GM21576 (cell line): ENCODE results near the gene DPP8.

ENCODE experiments used
- ATAC-seq: cut with Tn5 transposase; IDR thresholded peaks from one replicate; pipeline ENCODE4 v1.9.1; 2021; ENCODE audit warnings: mild to moderate bottlenecking, moderate library complexity; ENCODE audit not compliant: unreplicated experiment

DPP8 gene

DNA sequence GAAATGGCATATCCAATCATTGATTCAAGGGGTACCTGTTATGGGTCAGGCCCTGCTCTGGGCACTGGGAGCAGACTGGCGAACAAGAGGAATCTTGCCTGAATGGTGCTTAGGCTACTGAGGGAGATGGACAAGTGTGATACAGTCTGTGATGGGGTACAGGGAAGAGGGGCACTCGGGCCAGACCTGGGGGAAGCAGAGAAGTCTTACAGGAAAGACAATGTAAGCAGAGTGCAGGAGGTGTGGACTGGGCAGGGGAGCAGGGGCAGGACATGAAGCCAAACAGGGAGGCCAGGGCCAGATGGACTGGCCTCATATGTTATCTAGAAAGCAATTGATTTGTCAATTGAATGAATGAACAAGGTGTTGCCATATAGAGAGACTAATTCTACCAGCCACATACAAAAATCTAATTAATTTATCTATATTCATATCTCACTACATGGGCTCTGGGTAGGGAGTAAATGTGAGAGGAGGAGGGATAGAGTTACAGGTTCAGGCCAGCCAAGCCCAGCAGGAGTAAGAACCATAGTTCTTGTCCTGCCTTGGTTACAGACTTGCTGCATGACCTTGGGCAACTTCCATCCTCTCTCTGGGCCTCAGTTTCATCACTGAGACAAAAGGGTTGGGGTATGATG, 91.2 kb downstream of the DPP8 start:
- no peak for ATAC-seq

DNA sequence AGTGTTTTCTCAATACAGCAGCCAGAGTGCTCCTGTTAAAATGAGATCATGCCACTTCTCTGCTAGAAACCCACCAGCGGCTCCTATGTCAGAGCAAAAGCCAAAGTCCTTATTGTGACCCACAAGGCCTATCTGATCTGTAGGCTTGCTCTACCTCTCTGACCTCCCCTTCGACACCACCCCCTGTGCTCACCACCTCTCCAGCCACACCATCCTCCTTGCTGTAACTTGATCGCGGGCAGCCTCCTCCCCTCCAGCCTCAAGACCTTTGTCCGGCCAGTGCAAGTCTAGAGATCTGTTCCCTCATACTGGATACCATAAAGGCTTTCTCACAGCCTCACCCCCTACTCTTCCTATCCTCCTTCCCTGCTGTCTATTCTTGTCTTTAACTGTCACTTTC, 92.8 kb downstream of the DPP8 start:
- no peak for ATAC-seq

DNA sequence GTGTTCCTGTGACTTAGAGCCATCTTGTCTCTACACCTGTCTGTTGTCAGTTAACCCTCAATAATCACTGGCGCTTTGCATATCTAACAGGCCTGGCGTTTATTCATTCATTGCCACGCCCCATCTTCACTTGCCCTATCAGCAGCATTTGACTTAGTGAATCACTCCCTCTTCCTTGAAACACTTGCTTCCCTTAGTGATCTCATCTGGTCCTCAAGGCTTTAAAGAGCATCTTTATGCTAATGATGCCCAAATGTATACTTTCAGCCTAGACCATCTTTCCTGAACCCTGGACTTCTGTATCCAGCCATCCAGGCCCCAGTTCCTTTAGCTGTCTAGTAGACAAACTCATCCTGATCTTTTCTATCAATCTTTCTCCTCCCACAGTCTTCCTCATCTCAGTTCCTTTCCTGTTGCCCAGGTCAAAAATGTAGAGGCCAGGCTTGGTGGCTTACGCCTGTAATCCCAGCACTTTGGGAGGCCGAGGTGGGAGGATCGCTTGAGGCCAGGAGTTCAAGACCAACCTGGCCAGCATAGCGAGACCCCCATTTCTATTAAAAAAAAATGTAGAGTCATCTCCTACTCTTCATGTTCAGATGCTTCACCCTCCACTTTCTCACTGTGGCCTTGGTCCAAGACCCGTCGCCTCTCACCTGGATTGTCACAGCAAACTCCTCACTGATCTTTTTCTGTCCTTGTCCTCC, 93.4 kb downstream of the DPP8 start:
- no peak for ATAC-seq

DNA sequence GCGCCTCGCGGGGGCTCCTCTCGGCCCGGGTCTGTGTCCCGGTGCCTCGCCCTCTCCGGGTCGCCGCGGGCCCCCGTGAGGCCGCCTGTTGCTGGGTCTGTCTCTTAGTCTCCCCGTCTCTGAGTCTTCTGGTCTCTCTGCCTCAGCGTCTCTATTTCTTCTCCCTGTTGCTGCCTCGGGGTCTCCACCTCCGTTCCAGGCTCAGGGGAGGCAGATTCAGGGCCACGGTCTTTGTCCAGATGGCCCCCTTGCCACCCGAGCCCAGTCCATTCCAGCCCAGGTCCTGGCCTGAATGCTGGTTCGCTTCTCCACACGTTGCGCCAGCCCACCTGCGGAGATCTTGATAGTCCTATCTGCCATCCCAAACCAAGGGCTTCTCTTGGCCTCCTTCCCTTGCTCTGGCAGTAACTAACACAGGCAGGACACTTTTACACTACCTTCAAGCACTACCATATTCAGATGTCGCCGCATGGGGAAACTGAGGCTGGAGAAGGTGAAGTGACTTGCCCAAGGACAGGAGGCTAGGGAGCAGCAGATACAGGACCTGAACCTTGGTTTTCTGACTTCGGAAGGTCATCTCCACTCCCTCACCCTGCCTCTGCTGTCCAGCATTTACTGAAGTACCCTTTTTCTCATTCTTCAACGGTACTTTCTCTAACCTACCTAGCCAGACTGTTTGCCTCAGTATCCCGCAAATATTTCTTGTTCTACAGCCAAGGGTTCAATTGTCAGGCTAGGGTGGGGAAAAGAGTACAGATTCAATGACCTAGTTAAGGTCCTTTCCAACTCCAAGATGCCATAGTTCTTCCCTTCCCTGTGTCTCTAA, 94.1 kb downstream of the DPP8 start:
- no peak for ATAC-seq

DNA sequence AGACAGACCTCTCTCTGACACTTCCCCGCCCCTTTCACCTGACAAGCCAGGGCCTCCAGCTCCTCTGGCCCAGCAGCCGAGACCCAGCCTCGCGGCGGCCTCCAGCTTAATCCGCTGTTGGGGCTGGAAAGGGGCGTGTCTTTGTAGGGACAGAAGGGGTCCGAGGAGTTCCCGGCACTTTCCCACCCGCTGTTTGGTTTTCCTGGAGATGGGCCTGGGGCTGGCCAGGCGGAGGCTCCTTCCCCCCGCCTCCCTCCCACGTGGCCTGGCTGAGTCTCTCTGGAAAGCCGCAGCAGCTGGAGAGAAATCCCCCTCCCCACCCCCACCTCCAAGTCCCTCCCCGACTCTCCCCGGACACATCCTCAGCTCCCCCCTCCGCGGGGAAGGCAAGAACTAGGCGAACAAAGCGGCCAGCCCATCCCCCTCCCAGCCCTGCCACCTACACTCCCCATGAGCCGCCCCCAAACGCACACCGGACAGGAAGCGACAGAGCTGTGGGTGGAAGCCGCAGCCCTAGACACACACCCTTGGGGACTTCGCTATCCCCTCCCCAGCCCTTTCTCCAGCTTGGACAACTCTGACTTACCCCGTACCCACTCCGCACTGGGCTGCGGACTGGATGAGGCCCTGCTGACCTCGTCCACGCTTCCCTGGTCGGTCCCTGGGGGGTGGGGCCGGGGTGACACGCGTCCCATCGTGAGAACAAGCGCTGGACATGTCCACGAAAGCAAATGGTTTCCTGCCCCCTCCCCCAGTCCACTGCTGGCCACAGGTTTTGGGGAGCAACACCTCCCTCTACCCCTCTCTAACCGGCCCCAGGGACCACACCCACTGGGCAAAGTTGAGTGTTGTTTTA, 95.9 kb downstream of the DPP8 start:
- ATAC-seq = no peak

DNA sequence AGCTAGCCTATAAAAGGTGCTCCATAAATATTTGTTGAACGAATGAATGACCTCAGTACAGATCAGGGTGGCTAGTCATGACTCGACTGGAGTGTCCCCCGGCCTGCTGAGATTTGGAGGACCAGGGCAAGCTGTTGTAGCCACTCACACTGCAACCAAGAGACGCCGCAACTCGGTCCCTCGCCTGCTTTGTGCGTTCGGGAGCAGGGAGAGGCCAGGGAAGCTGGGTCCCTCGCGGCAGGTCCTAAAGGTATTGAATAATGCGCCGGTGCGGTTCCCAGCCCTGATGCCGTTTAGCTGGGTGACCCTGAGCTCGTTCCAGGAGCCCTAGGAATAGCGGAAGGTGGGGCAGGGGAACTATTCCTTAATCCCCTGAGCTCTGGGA, 96.5 kb downstream of the DPP8 start:
- no peak for ATAC-seq

DNA sequence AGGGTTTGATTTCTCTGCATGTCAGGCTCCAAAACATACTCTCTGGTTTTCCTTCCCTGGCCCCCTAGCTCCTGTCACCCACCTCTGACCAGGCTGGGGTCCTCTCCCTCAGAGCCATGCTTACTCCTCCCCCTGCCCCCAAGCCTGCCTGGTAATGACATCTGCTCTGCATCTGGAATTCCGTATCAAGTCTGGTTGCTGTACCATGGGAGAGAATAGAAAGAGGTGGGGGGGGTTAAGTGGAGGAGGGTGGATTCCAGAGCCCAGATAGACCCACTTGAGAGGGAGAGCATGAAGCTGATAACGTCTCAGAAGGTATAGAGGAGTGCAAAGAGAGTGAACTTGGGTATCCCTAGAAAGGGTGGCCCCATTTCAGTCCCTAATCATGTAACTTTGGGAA, 98.9 kb downstream of the DPP8 start:
- no peak for ATAC-seq

DNA sequence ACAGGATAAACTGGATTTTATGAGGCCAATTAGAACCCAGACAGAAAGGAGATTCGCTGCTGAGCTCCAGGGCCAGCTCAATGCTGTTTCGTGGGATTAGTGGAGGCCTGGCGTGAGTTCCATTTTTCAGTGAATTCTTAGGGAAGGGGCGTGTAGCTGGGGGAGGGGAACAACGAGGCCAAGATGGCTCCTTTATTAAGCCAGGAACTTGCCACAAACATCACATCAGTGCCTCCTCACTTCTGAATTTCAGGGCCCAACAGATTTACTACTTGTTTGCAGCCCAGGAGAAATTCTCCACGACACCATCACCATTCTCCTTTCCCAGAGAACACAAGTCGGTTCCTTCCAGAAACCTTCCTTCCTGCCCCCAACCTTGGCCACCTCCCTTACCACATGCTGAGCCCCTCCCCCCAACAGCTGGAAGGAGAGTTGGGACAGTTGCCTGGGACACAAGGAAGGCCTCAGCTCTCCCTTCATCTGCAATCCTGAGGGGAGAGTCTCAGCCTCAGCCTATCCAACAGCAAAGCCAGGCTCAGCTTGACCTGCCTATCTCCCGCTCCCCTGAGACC, 100.6 kb downstream of the DPP8 start:
- ATAC-seq = no peak

DNA sequence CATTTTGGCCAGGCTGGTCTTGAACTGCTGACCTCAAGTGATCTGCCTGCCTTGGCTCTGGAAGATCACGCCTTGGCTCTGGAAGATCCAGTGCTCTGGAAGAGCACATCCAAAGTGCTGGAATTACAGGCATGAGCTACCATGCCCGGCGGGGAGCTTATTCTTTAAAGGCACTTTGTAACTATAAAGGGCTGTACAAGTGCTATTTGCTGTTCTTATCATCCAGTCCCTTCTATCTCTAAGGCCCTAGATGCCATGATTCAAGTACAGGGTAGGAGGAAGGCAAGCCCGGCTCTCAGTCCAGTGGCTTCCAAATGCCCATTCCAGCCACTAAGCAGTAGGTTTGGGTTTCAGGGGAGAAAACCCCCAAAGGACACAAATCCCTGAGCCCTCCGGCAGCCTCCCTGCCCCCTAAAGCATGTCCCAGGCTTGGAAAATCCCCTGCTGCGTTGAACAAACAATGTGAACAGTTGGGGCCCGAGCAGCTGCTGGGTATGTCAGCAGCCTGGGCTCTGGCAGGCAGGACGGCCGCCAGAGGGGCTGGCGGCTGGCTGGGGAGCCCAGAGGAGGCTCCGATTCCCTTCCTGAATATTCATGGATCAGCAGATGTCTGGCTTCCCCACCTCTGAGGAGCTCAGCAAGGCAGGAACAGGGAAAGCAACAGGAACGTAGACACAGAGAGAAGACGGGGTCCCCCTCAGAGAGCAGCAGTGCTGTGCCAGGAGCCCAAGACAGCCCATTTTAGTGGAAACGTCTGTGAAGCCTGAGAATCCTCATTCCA, 102.5 kb downstream of the DPP8 start:
- ATAC-seq = no peak

DNA sequence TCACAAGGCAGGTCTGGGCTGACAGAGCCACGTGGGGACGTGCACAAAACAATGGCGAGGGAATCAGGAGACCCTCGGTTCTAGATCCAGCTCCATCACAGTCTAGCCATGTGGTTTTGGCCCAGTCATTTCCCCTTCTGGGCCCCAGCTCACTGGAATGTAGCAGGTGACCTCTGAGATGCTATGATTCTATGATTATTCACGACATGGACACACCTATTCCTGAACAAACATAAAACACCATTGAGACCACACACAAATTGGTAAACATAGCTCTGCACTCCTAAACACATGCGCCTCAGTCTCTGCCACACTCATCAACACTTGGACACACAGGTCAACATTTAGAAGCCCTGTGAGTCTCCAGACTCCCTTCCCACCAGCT, 103.7 kb downstream of the DPP8 start:
- ATAC-seq = no peak

DNA sequence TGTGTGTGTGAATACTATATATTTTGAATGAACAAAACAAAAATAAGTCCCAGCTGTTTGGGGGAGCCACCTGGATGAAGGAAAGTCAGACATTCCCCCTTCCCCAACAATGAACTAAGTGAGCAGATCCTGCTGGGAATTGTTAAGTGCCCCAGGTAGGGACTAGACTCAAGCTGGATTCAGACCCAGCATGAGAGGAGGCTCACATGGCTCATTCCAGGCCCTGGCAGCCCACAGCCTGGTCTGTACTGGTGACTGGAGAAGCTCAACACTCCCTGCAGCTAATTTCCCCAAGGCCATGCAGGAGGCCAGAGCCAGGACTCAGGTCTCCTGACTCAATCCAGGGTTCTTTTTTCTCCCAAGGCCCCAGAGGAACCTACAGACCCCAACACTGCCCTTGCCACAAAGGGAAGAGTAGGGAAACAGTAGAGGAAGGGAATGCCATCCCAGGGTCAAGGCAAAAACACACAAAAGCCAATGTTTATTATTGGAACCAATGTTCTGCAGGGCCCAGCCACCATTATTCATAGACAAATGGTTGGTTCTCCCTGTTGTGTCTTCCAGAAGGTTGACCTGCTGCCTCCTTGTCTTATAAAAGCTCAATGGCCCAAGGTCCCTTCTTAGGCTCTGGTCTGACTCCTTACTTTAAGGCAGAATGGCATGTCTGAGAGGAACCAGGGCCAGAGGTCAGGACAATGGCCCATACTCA, 104.3 kb downstream of the DPP8 start:
- ATAC-seq = no peak

DNA sequence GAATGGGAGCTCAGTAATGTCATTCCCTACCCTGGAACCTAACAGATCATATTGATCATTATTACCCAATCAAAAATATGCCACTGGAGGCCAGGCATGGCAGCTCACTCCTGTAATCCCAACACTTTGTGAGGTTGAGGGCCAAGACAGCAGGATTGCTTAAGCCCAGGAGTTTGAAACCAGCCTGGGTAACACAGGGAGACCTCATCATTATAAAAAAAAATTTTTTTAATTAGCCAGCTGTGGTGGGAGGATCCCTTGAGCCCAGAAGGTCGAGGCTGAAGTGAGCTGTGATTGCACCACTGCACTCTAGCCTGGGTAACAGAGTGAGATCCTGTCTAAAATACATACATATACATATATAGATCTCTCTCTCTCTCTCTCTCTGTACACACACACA, 104.9 kb downstream of the DPP8 start:
- no peak for ATAC-seq

DNA sequence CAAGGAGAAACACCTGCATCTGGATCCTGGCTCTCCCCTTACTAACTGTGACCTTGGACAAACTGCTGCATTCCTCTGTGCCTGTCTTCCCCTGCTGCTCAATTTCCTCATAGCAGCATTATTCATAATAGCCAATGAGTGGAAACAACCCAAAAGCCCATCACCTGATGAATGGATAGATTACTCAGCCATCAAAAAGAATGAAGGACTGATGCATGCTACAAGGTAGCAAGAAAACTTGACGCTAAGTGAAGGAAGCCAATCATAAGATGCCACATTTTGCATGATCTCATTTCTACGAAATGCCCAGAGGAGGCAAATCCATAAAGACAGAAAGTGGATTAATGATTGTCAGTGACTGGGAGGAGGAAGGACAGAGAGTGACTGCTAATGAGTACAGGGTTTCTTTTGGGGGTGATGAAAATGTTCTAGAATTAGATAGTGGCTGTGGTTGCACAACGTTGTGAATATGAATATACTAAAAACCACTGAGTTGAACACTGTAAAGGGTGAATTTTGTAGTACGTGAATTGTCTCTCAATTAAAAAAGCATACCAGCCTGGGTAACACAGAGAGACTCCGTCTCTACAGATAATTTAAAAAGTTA, 105.9 kb downstream of the DPP8 start:
- no peak for ATAC-seq

DNA sequence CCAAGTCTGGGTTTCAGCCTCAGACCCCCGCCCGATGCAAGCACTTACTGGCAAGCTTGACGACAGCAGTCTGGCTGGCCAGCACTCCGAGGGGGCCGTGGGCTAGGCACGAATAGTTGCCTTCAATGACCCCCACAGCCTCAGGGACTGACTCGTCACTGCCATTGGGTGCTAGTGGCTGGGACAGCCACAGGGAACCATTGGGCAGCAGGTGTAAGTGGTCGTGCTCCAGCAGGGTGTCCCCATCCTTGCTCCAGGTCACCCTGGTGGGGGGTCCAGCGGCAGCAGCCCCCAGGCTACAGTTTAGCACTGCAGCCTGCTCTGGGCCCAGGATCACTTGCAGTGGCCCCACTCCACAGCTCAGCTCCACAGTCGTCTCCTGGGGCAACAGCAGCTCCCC, 106.5 kb downstream of the DPP8 start:
- no peak for ATAC-seq

DNA sequence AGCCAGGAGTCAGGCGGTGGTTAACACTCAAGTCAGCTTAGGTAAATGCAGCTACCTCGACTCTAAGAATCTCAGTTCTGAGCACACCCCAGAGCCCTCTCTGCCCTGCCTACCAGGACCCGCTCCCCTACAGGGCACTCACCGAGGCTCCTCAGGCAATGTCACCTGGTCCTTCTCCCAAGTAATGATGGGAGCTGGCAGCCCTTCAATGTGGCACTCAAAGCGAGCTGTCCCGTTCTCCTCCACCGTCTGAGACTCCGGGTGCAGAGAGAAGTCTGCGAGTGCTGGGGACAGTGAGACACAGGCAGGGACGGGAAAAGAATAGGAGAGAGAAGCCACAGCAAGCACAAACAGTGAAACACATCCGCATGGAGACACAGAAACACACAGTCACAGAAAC, 107.5 kb downstream of the DPP8 start:
- ATAC-seq = no peak

DNA sequence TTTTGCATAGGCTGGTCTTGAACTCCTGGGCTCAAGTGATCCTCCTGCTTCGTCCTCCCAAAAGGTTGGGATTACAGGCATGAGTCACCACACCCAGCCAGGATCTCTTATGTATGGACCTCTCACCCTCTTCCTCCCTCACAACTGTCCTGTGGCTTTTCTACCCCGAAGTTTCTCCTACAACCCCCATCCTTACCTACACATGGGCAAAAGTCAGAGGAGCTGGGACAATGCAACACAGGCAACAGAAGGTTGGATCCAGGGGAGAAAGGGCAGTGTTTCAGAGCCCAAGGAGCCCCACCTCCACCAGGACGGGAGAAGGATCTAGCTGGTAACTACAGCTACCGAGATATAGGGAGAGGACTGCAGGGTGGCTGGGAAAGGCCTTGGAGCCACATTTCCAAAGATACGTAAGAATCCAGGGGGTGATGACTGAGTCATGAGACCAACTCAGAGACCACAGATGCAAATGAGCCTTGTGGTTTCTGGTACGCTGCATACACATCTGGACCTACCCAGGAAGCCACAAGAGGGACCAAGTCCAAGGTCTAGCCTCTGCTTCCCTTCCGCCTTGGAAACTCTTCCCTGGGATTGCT, 108.4 kb downstream of the DPP8 start:
- no peak for ATAC-seq

DNA sequence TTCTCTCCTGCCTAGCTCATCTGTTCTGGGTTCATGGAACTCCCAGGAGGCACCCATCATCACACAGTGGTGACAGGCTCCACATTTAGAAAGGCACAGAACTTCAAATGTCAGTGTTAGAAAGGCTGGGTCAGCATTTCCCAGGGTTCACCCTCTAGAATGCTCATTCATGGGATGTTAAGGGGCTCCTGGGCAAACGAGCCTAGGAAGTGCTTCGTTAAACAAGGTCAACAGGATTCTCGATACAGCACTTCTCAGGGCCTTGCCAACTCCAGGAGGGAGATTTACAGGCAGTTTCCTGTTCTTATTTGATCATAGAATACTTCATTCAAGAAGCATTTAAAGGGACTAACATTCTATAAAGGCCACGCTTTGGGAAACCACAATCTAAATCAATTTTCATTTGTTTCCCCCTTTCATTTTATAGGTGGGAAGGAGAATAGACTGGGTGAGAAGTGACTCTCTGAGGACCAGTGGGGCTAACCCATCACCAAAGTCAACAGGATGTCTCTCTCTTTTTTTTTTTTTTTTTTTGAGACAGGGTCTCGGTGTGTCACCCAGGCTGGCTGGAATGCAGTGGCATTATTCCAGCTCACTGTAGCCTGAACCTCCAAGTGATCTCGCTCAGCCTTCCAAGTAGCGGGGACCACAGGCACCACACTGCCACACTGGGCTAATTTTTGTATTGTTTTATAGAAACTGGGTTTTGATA, 109.0 kb downstream of the DPP8 start:
- no peak for ATAC-seq

DNA sequence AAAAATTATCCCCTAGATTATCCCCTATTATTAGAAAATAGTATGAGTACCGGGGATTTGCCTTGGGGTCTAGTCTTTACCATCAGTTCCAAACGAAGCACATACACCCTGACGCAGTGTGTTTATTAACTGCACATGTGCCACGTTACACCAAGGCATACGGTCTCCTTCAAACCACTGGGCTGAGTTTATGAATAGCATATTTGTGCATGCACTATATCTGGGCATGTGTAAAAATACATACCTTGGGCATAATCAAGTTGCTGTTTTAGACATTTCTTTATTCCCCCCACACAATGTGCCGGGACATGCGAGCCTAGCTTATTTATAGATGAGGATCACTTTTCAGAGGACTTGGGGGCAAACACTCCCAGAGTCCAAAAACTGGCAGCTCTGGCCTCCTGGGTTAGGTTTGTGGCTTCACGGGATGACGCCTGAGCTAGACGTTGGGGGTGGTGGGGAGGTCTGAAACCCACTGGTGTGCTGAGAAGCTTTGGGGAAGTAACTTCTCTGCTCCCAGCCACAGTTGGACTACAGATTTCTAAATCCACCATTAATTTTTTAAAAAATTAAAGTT, 111.0 kb downstream of the DPP8 start:
- ATAC-seq = no peak
